Lower leg skin (tissue), 4 donors: ENCODE results near the gene CREB3L1. TPM values are rescaled to one million over a fixed set of nuclear protein-coding genes. Genes with fewer than 3 reads are reported as not detected.

Experiments used
- DNase-seq, 2 donors: peaks; one replicate each; pipeline ENCODE4 v3.0.0-alpha.2; 2019; ENCODE audit warnings: low spot score in 2 of 2
- H3K4me3 ChIP-seq: fragments of 200-600 bp; sonication (generic); 2 replicates; pipeline ENCODE4 v1.5.1; 2017; ENCODE audit warnings: mild to moderate bottlenecking, low read depth; ENCODE audit not compliant: poor library complexity, severe bottlenecking
- POLR2A ChIP-seq, 2 donors: fragments of 450-650 bp; IDR thresholded peaks; one replicate each; pipeline ENCODE4 v1.6.1; 2016 to 2017; ENCODE audit warnings: antibody characterized with exemption in 2 of 2, mild to moderate bottlenecking in 1 of 2, moderate library complexity in 1 of 2
- WGBS, 2 donors: methylation state at CpG; one replicate each; pipeline ENCODE4 v1.1.5; 2018; 5-methylcytosine and 5-hydroxymethylcytosine counted together
- intact Hi-C: fragments of 100-400 bp; cut with DNase I; formaldehyde crosslinking; loops from one replicate; pipeline ENCODE4 v1.15.0; 2023; ENCODE audit warnings: low total_unique reads
- total RNA-seq, 4 donors: library from RNA; depleted of rRNA; stranded (reverse); fragments of >200 nt; gene quantifications; one replicate each; pipeline ENCODE4 v1.1.0, GENCODE V29; 2016
- TF ChIP-seq, protein P1 (sequence below), 3 donors: fragments of 450-650 bp; IDR thresholded peaks; one replicate each; pipeline ENCODE4 v1.5.1; 2016; ENCODE audit warnings: antibody characterized with exemption in 3 of 3, mild to moderate bottlenecking in 3 of 3, moderate library complexity in 2 of 3

The CREB3L1 gene
- total RNA-seq, 4 donors from 2014 or later: 0.15 to 2.3 (median 0.54) TPM

DNA sequence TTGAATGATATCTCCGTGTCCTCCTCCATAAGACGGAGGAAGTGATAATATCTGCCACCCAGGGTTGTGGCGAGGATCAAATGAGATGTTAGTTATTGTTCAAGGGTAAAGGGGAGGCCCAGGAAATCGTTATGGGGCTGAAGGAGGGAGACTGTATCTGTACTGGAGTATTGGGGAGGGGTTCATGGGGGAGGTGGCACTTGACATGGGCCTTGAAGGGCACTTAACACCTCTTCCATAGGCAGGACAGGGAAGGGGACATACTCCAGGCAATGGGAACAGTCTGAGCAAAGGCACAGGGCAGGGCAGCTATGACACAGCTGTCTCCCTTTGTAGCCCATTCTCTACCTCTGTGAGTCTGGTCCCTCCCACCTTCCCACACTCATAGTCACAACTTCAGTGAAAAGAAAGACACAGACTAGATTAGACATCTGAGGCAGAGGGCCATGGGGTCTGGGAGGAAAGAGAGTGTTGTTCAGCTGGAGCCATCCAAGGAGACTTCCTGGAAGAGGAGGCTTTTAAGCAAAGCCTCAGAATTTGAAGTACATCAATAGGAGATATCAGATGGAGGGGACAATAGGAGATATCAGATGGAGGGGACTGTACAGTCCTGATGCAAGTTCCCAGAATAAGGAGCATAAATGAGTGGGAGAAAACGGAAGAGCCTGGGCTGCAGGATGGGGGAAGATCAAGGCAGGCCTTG lies 54.0 kb downstream of the CREB3L1 start:
- TF ChIP-seq, protein P1, sequence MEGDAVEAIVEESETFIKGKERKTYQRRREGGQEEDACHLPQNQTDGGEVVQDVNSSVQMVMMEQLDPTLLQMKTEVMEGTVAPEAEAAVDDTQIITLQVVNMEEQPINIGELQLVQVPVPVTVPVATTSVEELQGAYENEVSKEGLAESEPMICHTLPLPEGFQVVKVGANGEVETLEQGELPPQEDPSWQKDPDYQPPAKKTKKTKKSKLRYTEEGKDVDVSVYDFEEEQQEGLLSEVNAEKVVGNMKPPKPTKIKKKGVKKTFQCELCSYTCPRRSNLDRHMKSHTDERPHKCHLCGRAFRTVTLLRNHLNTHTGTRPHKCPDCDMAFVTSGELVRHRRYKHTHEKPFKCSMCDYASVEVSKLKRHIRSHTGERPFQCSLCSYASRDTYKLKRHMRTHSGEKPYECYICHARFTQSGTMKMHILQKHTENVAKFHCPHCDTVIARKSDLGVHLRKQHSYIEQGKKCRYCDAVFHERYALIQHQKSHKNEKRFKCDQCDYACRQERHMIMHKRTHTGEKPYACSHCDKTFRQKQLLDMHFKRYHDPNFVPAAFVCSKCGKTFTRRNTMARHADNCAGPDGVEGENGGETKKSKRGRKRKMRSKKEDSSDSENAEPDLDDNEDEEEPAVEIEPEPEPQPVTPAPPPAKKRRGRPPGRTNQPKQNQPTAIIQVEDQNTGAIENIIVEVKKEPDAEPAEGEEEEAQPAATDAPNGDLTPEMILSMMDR (IDR thresholded peaks at IDR 0.05): no peak
- TF ChIP-seq POLR2A (IDR thresholded peaks at IDR 0.05): no peak
- no peak overlapping the region for H3K4me3 ChIP-seq
- 70% methylated on average over 5 of the region's 5 CpGs for WGBS, 2 donors
- no peak for DNase-seq
- intact Hi-C loops: no loop called here

DNA sequence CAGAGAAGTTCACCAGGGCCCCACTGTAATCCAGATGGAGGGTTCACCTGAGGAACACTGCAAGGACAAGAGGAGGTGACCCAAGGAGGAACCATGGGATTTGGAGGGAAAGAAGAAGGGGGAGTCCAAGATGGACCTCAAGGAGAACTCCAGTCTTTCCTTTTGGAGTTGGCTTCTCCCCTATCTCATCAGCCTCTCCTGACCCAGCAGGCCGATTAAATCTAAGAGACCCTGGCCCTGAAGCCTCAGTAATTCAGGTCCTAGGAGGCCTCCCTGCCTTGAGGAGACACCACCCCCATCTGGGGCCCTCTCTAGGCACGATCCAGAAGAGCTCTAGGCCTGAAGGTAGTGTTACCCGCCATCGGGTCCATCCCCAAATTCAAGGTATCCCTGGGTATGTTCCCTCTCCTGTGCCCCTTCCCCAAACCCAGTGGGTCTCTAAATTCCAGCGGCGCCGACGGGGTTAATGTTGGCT lies 54.7 kb downstream of the CREB3L1 start:
- TF ChIP-seq, protein P1 (IDR thresholded peaks at IDR 0.05): no peak
- no peak for TF ChIP-seq POLR2A (IDR thresholded peaks at IDR 0.05)
- H3K4me3 ChIP-seq: no peak overlapping the region
- 38 to 63% methylated on average over 4 to 8 of the region's 8 CpGs for WGBS, 2 donors
- DNase-seq: no peak
- intact Hi-C loops: no loop called here

DNA sequence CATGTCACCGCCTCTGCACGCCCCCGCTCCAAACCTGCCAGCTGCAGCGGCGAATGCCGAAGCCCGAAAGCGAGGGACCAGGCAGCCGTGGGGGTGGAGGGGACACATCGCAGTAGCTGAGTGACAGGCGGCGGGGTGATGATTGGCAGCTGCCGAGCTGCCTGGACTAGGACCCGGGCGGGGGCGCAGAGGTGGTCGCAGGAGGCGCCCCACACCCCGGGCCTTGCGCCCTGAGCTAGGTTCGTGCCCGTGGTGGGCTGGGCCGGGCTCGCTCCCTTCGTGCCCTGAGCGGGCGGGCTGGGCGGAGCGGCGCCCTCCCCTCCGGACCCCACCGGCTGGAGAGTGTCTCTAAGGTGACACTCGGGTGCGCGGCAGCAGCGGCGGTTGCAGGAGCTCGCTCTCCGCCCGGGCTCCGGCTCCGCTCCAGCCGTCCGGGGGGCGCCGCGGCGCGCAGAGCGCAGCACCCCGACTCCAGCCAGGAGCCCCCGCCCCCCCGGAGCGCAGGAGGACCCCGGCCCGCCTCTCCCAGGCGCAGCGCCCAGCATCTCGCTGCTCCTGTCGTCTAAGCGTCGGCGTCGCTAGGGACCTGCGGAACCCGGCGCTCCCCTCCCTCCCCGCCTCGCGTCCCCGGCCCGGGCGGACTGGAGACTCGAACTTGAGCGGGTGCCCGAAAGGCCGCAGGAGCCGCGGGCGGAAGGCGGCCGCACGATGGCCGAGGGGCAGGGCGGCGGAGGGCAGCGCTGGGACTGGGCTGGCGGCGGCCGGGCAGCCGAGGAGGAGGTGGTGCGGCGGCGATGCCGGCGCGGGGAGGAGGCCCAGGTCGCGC lies 55.3 kb downstream of the CREB3L1 start:
- WGBS, 2 donors: 2 to 5% methylated on average over 8 to 33 of the region's 99 CpGs
- TF ChIP-seq, protein P1 (IDR thresholded peaks at IDR 0.05): no peak
- TF ChIP-seq POLR2A (IDR thresholded peaks at IDR 0.05): no peak
- no peak for DNase-seq
- intact Hi-C loops: no loop called here
- no peak overlapping the region for H3K4me3 ChIP-seq

DNA sequence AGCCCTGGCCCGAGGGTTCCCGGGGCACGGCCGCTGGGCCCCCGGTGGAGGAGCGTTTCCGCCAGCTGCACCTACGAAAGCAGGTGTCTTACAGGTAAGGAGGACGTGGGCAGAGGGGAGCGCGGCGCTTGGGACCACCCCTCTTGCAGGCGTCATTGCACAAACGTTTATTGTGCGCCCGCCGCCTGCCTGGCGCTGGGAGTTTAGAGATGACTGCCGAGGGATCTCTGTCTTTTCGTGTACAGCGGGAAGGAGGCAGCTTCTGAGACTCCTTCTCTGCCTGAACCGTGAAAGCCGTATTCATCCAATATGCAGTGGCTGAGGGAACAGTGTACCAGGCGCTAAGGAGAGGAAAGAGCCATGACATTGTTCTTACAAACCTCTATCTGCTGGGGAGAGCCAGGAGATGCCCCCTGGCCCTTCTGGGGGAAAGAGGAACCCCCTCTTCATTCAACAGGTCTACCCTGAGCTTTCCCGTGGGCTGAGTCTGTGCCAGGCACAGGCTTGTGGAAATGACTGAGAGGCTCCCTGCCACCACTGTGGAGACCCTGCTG lies 56.0 kb downstream of the CREB3L1 start:
- WGBS, 2 donors: 13 to 24% methylated on average over 16 to 21 of the region's 25 CpGs
- DNase-seq: no peak

DNA sequence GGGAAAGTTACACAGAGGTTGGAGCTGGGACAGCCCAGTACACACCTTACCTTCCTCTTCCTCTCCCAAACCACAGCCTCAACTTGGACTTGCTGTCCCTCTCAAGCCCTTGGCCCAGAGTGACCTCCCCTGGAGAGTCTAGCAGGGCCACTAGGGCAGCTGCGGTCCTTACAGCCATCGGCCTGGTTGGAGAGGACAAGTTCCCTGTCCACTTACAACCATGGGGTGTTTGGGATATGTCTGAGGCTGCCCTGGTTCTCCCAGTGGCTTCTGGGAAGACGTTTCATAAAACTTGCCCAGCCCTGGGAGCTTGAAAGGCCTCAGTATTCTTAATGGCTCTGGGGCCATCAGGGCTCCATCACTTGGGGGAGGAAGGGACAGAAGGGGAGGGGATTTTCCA lies 56.7 kb downstream of the CREB3L1 start:
- no peak overlapping the region for H3K4me3 ChIP-seq
- intact Hi-C loops: no loop called here
- no peak for DNase-seq
- TF ChIP-seq, protein P1 (IDR thresholded peaks at IDR 0.05): no peak
- no peak for TF ChIP-seq POLR2A (IDR thresholded peaks at IDR 0.05)
- 87 to 97% methylated on average over 3 of the region's 3 CpGs for WGBS, 2 donors

More for the DNA sequence above, 56.0 kb downstream of the CREB3L1 start:
- intact Hi-C loops: no loop called here
- TF ChIP-seq POLR2A (IDR thresholded peaks at IDR 0.05): no peak
- TF ChIP-seq, protein P1 (IDR thresholded peaks at IDR 0.05): no peak
- H3K4me3 ChIP-seq: no peak overlapping the region
